Measurements from ENCODE around the gene SSH3. TPM values are rescaled to one million over a fixed set of nuclear protein-coding genes. Genes with fewer than 3 reads are reported as not detected.

Gene SSH3
- total and polyA plus RNA-seq, 2 experiments from 2014 or later, result 26.7 to 39.9 TPM

- no peak overlapping the region for H3K4me3 ChIP-seq
- peaks cover 16% of the 10 kb centered on the region for H3K4me1 ChIP-seq (ENCODE audit: low read depth)
- no peaks in the 10 kb centered on the region for H3K36me3 ChIP-seq
- H3K27me3 ChIP-seq, result no peaks in the 10 kb centered on the region
- no peak for TF ChIP-seq CTCF (IDR thresholded peaks at IDR 0.05; ENCODE audit: low read depth, low read length)
- no peak overlapping the region for H3K27ac ChIP-seq
- no peaks in the 10 kb centered on the region for H3K9me3 ChIP-seq (ENCODE audit: low read depth)
- no peak for DNase-seq (ENCODE audit: low read depth in 1 of 2, low spot score in 1 of 2)
Measured at GRCh38 chr11:67269401-67270255, 33.7 kb upstream of the SSH3 start.

GRCh38 chr11:67270256-67271204 is 32.8 kb upstream of the SSH3 start:
- no peak overlapping the region for H3K27ac ChIP-seq

GRCh38 chr11:67271205-67271540 is 32.2 kb upstream of the SSH3 start:
- Histone ChIP-seq H3K9me3 (ENCODE audit: low read depth) (no peaks in the 10 kb centered on the region), H3K27ac (no peak overlapping the region), H3K27me3 (no peaks in the 10 kb centered on the region), H3K4me3 (no peak overlapping the region), H3K4me1 (ENCODE audit: low read depth) (peaks cover 21% of the 10 kb centered on the region), H3K36me3 (no peaks in the 10 kb centered on the region)
- no peak for DNase-seq (ENCODE audit: low read depth in 1 of 2, low spot score in 1 of 2)
- no peak for TF ChIP-seq CTCF (IDR thresholded peaks at IDR 0.05; ENCODE audit: low read depth, low read length)

More at GRCh38 chr11:67270256-67271204, 32.8 kb upstream of the SSH3 start:
- TF ChIP-seq CTCF (IDR thresholded peaks at IDR 0.05; ENCODE audit: low read depth, low read length), result no peak
- H3K27me3 ChIP-seq, result no peaks in the 10 kb centered on the region
- H3K4me3 ChIP-seq, result no peak overlapping the region
- H3K4me1 ChIP-seq (ENCODE audit: low read depth), result peaks cover 21% of the 10 kb centered on the region
- no peaks in the 10 kb centered on the region for H3K9me3 ChIP-seq (ENCODE audit: low read depth)
- peak in 1 of 2 donors; percentile 47 for DNase-seq (ENCODE audit: low read depth in 1 of 2, low spot score in 1 of 2)
- H3K36me3 ChIP-seq, result no peaks in the 10 kb centered on the region

- DNase-seq (ENCODE audit: low read depth in 1 of 2, low spot score in 1 of 2), result no peak
- no peaks in the 10 kb centered on the region for H3K27me3 ChIP-seq
- no peak overlapping the region for H3K4me3 ChIP-seq
- no peaks in the 10 kb centered on the region for H3K9me3 ChIP-seq (ENCODE audit: low read depth)
- H3K36me3 ChIP-seq, result no peaks in the 10 kb centered on the region
- H3K27ac ChIP-seq, result no peak overlapping the region
- peaks cover 23% of the 10 kb centered on the region for H3K4me1 ChIP-seq (ENCODE audit: low read depth)
- no peak for TF ChIP-seq CTCF (IDR thresholded peaks at IDR 0.05; ENCODE audit: low read depth, low read length)
Measured at GRCh38 chr11:67271541-67272284, 31.6 kb upstream of the SSH3 start.
